SK-N-SH (cell line): ENCODE measurements around the gene ARL3.

Source experiments
- EP300 ChIP-seq, 2 experiments: IDR thresholded peaks; 2 replicates each; pipeline versions ENCODE4 v1.4.0 to v1.6.1; 2012; ENCODE audit warnings: borderline replicate concordance in 1 of 2, low read depth in 1 of 2, low read length in 1 of 2
- JUND ChIP-seq: IDR thresholded peaks from 2 replicates; pipeline ENCODE4 v1.4.0; 2012
- POLR2AphosphoS5 ChIP-seq: IDR thresholded peaks from 2 replicates; pipeline ENCODE4 v1.6.1; 2012; ENCODE audit warnings: low read depth, low read length
- RCOR1 ChIP-seq: fragments of 150-350 bp; IDR thresholded peaks from 2 replicates; pipeline ENCODE4 v1.6.1; 2017; ENCODE audit warnings: antibody characterized with exemption, low read length
- SIN3A ChIP-seq: IDR thresholded peaks from 2 replicates; pipeline ENCODE4 v1.6.1; 2012; ENCODE audit warnings: low read depth, mild to moderate bottlenecking, low read length, moderate library complexity, borderline replicate concordance
- TF ChIP-seq, protein P1 (sequence below): IDR thresholded peaks from 2 replicates; pipeline ENCODE4 v1.4.0; 2012; ENCODE audit warnings: low read depth, borderline replicate concordance
- TF ChIP-seq, protein P2 (sequence below): fragments of 200-600 bp; sonication (generic); IDR thresholded peaks from 2 replicates; pipeline ENCODE4 v1.6.1; 2017; ENCODE audit warnings: antibody characterized with exemption, mild to moderate bottlenecking, moderate library complexity

DNA sequence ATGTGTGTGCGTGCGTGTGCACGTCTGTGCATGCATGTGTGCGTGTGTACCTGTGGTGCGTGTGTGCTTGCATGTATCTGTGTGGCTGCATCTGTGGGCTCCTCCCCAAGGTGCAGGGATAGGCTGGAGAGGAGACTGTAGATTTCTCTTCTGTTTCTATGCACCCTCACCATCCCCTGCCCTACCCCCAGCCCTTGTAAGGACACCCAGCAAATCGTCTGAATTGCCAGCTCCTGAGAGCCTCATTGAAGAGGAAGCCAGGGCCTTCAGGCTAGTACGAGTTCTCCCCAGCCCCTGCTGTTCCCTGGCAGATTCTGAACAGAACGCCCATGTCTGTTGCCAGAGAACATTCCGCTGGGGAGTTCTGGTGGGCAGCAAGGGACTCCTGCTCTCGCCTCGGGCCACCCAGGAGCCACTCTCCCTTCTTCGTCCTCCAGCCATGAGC, 86.9 kb downstream of the ARL3 start:
- TF ChIP-seq JUND (no peak), RCOR1 (no peak), EP300 (IDR thresholded peaks at IDR 0.05; ENCODE audit: borderline replicate concordance in 1 of 2, low read depth in 1 of 2, low read length in 1 of 2) (peak in 1 of 2 experiments; percentile 34; a peak in 1 of 4 replicates), SIN3A (no peak), POLR2AphosphoS5 (no peak)
- TF ChIP-seq, protein P1, sequence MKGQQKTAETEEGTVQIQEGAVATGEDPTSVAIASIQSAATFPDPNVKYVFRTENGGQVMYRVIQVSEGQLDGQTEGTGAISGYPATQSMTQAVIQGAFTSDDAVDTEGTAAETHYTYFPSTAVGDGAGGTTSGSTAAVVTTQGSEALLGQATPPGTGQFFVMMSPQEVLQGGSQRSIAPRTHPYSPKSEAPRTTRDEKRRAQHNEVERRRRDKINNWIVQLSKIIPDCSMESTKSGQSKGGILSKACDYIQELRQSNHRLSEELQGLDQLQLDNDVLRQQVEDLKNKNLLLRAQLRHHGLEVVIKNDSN, result no peak
- TF ChIP-seq, protein P2, sequence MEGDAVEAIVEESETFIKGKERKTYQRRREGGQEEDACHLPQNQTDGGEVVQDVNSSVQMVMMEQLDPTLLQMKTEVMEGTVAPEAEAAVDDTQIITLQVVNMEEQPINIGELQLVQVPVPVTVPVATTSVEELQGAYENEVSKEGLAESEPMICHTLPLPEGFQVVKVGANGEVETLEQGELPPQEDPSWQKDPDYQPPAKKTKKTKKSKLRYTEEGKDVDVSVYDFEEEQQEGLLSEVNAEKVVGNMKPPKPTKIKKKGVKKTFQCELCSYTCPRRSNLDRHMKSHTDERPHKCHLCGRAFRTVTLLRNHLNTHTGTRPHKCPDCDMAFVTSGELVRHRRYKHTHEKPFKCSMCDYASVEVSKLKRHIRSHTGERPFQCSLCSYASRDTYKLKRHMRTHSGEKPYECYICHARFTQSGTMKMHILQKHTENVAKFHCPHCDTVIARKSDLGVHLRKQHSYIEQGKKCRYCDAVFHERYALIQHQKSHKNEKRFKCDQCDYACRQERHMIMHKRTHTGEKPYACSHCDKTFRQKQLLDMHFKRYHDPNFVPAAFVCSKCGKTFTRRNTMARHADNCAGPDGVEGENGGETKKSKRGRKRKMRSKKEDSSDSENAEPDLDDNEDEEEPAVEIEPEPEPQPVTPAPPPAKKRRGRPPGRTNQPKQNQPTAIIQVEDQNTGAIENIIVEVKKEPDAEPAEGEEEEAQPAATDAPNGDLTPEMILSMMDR, result no peak
